C4-2B (cell line): Measurements from ENCODE around the gene ADD1.

Experiments used
- H3K27ac ChIP-seq: fragments of 450-650 bp; 2 replicates; pipeline ENCODE4 v1.5.1; 2017
- ZFX ChIP-seq: fragments of 450-650 bp; IDR thresholded peaks from 2 replicates; pipeline ENCODE4 v1.6.1; 2017
- TF ChIP-seq, protein P1 (sequence below): fragments of 450-650 bp; conservative IDR thresholded peaks from 2 replicates; pipeline ENCODE4 v1.5.1; 2017; ENCODE audit warnings: mild to moderate bottlenecking

Gene ADD1

DNA sequence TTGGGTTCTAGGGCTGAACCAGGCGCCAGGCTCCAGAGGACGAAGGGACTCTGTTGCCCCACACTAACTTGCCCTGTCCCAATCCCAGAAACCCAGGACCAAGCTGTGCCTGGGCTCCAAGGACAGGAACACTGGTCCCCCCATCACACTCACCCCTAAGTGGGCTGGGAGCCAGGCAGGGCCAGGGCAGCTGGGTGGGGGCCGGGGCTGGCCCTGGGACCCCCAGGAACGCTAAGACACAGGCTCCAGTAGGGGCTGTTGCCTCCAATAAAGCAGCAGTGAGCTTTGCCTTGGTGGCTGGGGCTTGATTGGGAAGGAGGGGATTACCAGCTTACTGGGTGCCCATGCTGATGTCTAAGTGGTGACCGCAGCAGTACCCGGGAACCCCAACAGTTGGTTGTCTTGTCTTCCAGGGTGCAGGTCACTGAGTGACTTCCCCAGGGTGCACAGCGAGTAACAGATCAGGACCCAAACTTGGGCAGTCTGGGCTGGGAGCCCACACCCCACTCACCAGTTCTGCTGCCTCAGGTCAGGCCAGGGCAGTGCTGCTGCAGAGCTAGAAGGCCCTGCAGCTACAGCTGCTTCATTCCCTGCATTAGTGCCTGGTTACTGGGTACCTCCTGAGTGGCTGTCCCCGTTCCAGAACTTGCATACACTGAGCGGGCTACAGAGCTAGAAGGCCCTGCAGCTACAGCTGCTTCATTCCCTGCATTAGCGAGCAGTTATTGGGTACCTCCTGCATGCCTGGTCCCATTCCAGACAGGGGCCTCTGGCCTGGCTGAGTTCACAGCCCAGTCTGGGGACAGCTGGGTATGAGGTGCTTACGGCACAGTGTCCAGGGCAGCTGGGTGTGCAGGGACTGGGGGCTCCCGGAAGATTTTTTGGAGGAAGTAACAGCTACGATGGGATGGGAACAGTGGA lies 9.4 kb upstream of the ADD1 start:
- no peak overlapping the region for H3K27ac ChIP-seq

DNA sequence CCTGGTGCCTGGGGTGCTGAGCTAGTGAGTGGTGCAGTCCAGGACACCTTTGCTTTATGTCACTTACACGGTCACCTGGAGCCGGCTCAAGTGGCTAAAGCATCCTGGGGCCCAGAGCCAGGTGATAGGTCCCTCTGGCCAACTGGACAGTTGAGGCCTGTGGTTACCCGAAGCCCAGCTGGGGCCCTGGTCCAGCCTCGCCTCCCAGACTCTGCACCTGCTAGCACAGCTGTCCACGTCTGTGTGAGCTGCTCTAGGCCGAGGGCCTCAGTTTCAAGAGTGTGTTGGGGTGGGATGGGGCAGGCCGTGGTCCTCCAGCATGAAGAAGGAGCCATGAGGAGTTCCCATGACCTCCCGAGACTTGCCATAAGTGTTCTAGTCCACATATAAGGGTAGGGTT lies 7.7 kb upstream of the ADD1 start:
- H3K27ac ChIP-seq = no peak overlapping the region
- TF ChIP-seq, protein P1, sequence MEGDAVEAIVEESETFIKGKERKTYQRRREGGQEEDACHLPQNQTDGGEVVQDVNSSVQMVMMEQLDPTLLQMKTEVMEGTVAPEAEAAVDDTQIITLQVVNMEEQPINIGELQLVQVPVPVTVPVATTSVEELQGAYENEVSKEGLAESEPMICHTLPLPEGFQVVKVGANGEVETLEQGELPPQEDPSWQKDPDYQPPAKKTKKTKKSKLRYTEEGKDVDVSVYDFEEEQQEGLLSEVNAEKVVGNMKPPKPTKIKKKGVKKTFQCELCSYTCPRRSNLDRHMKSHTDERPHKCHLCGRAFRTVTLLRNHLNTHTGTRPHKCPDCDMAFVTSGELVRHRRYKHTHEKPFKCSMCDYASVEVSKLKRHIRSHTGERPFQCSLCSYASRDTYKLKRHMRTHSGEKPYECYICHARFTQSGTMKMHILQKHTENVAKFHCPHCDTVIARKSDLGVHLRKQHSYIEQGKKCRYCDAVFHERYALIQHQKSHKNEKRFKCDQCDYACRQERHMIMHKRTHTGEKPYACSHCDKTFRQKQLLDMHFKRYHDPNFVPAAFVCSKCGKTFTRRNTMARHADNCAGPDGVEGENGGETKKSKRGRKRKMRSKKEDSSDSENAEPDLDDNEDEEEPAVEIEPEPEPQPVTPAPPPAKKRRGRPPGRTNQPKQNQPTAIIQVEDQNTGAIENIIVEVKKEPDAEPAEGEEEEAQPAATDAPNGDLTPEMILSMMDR = no peak
- TF ChIP-seq ZFX = no peak

More for the DNA sequence above, 9.4 kb upstream of the ADD1 start:
- TF ChIP-seq, protein P1 = no peak
- no peak for TF ChIP-seq ZFX

DNA sequence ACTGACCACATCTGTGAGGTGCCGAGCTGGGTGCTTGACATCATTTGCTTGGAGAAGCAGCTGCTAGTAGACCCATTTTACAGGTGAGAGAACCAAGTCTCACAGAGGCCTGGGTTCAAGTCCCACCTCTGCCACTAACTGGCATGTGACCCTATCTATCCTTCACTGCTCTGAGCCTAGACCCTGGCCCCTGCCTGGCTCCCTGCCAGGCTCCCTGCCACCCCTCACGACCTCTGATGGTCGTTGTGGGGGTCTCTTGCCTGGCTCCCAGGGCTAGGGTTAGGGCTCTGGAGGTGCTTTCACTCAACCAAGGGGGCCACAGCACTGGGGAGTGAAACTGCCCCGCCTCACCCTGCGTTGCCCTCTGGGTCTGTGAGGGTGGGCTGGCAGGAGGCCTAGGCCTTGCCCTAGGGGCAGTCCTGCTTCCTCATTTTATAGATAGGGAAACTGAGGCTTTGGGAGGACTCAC lies 7.2 kb upstream of the ADD1 start:
- TF ChIP-seq ZFX = no peak
- TF ChIP-seq, protein P1 = no peak
- H3K27ac ChIP-seq = no peak overlapping the region

DNA sequence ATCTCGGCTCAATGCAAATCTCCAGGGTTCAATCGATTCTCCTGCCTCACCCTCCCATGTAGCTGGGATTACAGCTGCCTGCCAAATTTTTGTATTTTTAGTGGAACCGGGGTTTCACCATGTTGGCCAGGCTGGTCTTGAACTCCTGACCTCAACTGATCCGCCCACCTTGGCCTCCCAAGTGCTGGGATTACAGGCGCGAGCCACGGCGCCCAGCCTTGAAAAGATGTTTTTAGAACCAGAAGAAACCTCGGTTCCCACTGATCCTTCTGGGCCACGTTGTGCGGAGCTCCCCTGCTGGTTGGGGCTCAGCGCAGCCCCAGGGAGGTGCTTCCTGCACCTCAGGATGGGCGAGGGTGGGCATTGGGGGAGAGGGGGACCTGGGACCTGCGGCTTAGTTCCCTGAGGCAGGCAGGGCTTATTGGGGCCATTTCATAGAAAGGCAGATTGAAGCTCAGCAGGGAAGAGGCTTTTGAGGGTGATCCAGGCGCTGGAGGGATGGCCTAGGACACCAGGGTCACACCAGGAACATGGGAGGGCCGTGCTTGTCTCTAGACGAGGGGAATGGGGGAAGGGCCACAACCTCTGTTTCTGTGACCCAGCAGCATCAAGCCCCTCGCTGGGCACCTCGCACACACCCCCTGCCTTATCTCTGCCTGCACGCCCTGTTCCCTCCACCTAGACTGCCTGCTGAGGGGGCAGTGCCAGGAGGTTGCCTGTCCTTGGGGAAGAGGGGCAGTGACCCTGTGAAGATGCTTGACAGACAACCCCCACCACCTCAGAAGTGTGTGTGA lies 6.3 kb upstream of the ADD1 start:
- no peak for TF ChIP-seq ZFX
- TF ChIP-seq, protein P1 = no peak
- H3K27ac ChIP-seq = no peak overlapping the region

DNA sequence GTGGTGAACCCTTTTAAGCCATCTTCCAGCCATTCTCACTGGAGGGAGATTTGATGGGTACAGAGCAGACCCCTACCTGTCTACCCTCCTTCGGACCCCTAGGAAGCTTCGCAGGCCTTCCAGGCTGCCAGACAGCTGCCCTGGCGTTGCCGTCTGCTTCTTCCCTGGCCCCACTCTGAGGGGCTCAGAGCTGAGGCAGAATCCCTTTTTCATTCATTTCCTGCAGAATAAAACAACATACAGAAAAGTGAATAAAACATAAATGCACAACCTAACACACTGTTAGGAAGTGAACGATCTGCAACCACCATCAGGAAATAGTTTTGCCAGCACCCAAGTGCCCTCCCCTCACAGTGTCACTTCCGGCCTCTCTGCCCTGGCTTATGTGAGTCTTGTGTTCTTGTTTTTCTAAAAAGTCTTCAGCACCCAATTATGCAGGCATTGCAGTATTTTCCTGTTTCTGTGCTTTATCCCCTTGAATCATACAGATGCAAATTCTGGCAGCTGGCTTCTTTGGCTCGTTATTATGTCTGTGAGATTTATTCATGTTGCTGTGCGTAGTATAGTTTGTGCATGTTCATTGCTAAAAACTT lies 5.6 kb upstream of the ADD1 start:
- TF ChIP-seq, protein P1 = no peak
- no peak for TF ChIP-seq ZFX
- H3K27ac ChIP-seq = no peak overlapping the region

DNA sequence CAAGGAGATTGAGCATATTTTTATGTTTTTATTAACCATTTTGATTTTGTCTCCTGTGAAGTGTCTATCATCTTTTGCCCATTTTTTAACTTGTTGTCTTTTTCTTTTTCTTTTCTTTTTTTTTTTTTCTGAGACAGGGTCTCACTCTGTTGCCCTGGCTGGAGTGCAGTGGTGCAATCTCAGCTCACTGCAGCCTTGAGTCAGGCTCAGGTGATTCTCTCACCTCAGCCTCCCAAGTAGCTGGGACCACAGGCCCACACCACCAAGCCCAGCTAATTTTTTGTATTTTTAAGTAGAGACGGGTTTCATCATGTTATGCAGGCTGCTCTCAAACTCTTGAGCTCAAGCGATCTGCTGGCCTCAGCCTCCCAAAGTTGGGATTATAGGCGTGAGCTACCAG lies 4.6 kb upstream of the ADD1 start:
- TF ChIP-seq ZFX = no peak
- TF ChIP-seq, protein P1 = no peak
- H3K27ac ChIP-seq = no peak overlapping the region
